Gastroesophageal sphincter (tissue), 4 donors: ENCODE data around the gene ELMO1. TPM values are rescaled to one million over a fixed set of nuclear protein-coding genes. Genes with fewer than 3 reads are reported as not detected.

Experiments used
- ATAC-seq: fragments of 150-250 bp; one replicate; pipeline ENCODE4 v1.9.1; 2016; ENCODE audit warnings: mild to moderate bottlenecking, moderate library complexity
- H3K27ac ChIP-seq, 4 donors: fragments of 200-600 bp; sonication (generic) in 3 of 4; 1 replicate in 3 of 4; 2 replicates in 1 of 4; pipeline ENCODE4 v1.5.1; 2016 to 2019
- H3K27me3 ChIP-seq: fragments of 200-600 bp; sonication (generic); one replicate; pipeline ENCODE4 v1.5.1; 2019
- H3K36me3 ChIP-seq, 2 donors: fragments of 200-600 bp; sonication (generic); one replicate each; pipeline ENCODE4 v1.5.1; 2019; ENCODE audit warnings: control low read depth in 1 of 2
- H3K4me1 ChIP-seq, 3 donors: fragments of 200-600 bp; sonication (generic); 1 replicate in 2 of 3; 2 replicates in 1 of 3; pipeline ENCODE4 v1.5.1; 2016 to 2019; ENCODE audit warnings: control low read depth in 2 of 3
- H3K4me3 ChIP-seq, 2 donors: fragments of 200-600 bp; sonication (generic); one replicate each; pipeline ENCODE4 v1.5.1; 2019; ENCODE audit warnings: mild to moderate bottlenecking in 1 of 2, moderate library complexity in 1 of 2
- H3K9me3 ChIP-seq, 3 donors: fragments of 200-600 bp; sonication (generic); one replicate each; pipeline ENCODE4 v1.5.1; 2017 to 2019; ENCODE audit warnings: control low read depth in 2 of 3
- EP300 ChIP-seq: sonication (generic); formaldehyde crosslinking; IDR thresholded peaks from one replicate; pipeline ENCODE4 v1.6.1; 2017; ENCODE audit warnings: antibody characterized with exemption, mild to moderate bottlenecking
- POLR2A ChIP-seq, 2 donors: fragments of 450-650 bp; IDR thresholded peaks; one replicate each; pipeline ENCODE4 v1.6.1; 2017; ENCODE audit warnings: antibody characterized with exemption in 2 of 2, mild to moderate bottlenecking in 2 of 2, moderate library complexity in 1 of 2
- POLR2AphosphoS5 ChIP-seq: sonication (generic); formaldehyde crosslinking; IDR thresholded peaks from one replicate; pipeline ENCODE4 v1.6.1; 2017; ENCODE audit warnings: antibody characterized with exemption
- WGBS, 2 donors: methylation state at CpG; one replicate each; pipeline ENCODE4 v1.1.5; 2018; ENCODE audit warnings: low coverage in 1 of 2; 5-methylcytosine and 5-hydroxymethylcytosine counted together
- total RNA-seq, 4 donors: library from RNA; depleted of rRNA; stranded (reverse); fragments of >200 nt; gene quantifications; one replicate each; pipeline ENCODE4 v1.1.0, GENCODE V29; 2016
- TF ChIP-seq, protein P1 (sequence below), 4 experiments: fragments of 200-600 bp in 2 of 4; fragments of 450-650 bp in 2 of 4; sonication (generic) in 1 of 4; IDR thresholded peaks; one replicate each; pipeline ENCODE4 v1.5.1; 2017 to 2019; ENCODE audit warnings: antibody characterized with exemption in 4 of 4, mild to moderate bottlenecking in 2 of 4, moderate library complexity in 2 of 4

ELMO1 gene
- total RNA-seq, 4 donors from 2014 or later = 22.1 to 54.0 (median 42.7) TPM

DNA sequence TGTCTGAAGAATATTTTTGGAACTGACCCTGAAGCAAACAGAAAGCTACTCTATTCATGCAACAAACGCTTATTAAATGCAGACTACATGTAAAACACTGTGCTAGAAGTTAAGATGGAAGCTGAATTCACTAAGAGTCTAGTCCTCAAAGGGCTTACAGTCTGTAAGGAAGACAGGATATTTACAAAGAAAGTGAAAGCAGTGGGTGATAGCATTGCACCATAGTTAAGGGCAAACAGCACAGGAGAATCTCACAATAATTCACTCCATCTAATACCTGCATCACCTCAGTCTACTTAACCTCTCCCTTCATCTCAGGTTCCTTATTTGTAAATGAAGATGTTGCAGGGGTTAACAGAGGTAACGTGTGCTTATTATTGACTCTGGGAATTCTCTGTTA lies 364.4 kb downstream of the ELMO1 start:
- Histone ChIP-seq H3K27me3 (no peaks in the 10 kb centered on the region), H3K4me1 (peaks cover 10 to 57% (median 14%) of the 10 kb centered on the region in 3 donors), H3K36me3 (no peaks in the 10 kb centered on the region), H3K9me3 (no peaks in the 10 kb centered on the region), H3K4me3 (no peak overlapping the region), H3K27ac (peak overlapping the region; percentile 51 to 90 (median 80))
- WGBS, 2 donors = 40 to 63% methylated on average over 1 to 2 of the region's 2 CpGs
- TF ChIP-seq POLR2A (IDR thresholded peaks at IDR 0.05) (no peak), EP300 (no peak), POLR2AphosphoS5 (no peak)
- TF ChIP-seq, protein P1, sequence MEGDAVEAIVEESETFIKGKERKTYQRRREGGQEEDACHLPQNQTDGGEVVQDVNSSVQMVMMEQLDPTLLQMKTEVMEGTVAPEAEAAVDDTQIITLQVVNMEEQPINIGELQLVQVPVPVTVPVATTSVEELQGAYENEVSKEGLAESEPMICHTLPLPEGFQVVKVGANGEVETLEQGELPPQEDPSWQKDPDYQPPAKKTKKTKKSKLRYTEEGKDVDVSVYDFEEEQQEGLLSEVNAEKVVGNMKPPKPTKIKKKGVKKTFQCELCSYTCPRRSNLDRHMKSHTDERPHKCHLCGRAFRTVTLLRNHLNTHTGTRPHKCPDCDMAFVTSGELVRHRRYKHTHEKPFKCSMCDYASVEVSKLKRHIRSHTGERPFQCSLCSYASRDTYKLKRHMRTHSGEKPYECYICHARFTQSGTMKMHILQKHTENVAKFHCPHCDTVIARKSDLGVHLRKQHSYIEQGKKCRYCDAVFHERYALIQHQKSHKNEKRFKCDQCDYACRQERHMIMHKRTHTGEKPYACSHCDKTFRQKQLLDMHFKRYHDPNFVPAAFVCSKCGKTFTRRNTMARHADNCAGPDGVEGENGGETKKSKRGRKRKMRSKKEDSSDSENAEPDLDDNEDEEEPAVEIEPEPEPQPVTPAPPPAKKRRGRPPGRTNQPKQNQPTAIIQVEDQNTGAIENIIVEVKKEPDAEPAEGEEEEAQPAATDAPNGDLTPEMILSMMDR (IDR thresholded peaks at IDR 0.05) = no peak
- peak; percentile 26 for ATAC-seq

DNA sequence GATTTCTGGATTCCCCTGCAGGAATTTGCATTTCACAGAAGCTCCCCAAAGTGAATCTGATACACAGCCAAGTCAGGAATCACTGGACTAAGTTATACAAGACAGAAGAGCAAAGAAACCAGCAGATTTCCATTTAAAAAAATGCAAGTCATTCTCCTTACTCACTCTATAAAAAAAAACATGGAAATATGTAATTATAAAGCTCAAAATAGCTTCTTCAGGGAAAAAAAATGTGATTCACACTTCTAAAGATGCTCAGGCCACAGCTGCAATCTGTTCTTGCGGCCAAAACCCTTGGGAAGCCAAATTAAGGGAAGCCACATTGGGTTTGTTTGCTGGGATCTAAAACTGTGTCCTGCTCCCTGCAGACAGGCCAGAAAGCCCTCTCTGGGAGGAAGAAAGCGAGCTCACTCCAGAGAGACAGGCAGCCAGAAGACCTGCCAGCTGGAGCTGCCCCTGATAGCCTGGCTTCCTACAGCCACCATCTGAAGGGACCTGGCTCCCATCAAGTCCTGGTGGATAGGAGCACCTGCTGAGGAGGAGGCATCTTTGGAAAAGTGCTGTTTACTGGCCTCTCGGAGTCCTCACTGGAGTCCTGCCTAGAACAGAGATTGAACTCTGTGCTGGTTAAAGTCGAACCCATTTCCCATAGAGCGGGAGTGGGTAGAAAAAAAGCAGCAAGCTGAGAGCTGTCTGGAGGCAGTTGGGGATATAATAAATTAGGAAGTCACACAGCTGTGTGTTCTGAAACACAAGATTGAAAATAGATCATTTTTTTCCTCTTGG lies 365.2 kb downstream of the ELMO1 start:
- no peak for TF ChIP-seq EP300
- TF ChIP-seq POLR2AphosphoS5 = peak; percentile 58
- WGBS, 2 donors = 33 to 38% methylated on average over 3 to 4 of the region's 5 CpGs

DNA sequence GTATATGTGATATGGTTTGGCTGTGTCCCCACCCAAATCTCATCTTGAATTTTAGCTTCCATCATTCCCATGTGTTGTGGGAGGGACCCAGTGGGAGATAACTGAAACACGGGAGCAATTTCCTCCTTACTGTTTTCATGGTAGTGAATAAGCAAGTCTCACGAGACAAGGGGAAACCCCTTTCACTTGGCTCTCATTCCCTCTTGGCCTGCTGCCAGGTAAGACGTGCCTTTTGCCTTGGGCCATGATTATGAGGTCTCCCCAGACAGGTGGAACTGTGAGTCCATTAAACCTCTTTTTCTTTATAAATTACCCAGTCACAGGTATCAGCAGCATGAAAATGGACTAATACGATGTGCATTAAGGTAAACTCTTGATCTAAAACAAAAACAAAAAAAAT lies 367.2 kb downstream of the ELMO1 start:
- H3K4me3 ChIP-seq = no peak overlapping the region
- TF ChIP-seq, protein P1 (IDR thresholded peaks at IDR 0.05) = no peak
- TF ChIP-seq POLR2A (IDR thresholded peaks at IDR 0.05) = no peak
- TF ChIP-seq EP300 = no peak
- TF ChIP-seq POLR2AphosphoS5 = no peak
- H3K27me3 ChIP-seq = no peaks in the 10 kb centered on the region
- H3K36me3 ChIP-seq = no peaks in the 10 kb centered on the region
- no peak for ATAC-seq
- no peak overlapping the region for H3K27ac ChIP-seq
- H3K4me1 ChIP-seq = peaks cover 9 to 33% (median 14%) of the 10 kb centered on the region in 3 donors
- H3K9me3 ChIP-seq = no peaks in the 10 kb centered on the region
- WGBS, 2 donors = 14 to 25% methylated on average over 1 to 4 of the region's 4 CpGs

More for the DNA sequence above, 365.2 kb downstream of the ELMO1 start:
- H3K27ac ChIP-seq = peak overlapping the region; percentile 51 to 90 (median 80)
- H3K27me3 ChIP-seq = no peaks in the 10 kb centered on the region
- H3K4me1 ChIP-seq = peaks cover 9 to 50% (median 14%) of the 10 kb centered on the region in 3 donors
- H3K9me3 ChIP-seq = no peaks in the 10 kb centered on the region
- ATAC-seq = peak; percentile 84
- no peak overlapping the region for H3K4me3 ChIP-seq
- H3K36me3 ChIP-seq = no peaks in the 10 kb centered on the region

GRCh38 chr7:37079420-37079819 lies 369.2 kb downstream of the ELMO1 start:
- Histone ChIP-seq H3K4me3 (no peak overlapping the region), H3K27me3 (no peaks in the 10 kb centered on the region), H3K36me3 (no peaks in the 10 kb centered on the region), H3K4me1 (peaks cover 9 to 24% (median 14%) of the 10 kb centered on the region in 3 donors), H3K27ac (no peak overlapping the region), H3K9me3 (no peaks in the 10 kb centered on the region)
- ATAC-seq = no peak
- TF ChIP-seq EP300 = no peak
- TF ChIP-seq POLR2AphosphoS5 = no peak
- TF ChIP-seq, protein P1 (IDR thresholded peaks at IDR 0.05) = no peak
- TF ChIP-seq POLR2A (IDR thresholded peaks at IDR 0.05) = no peak
- WGBS, 2 donors = 100% methylated on average over 1 of the region's 1 CpG

- TF ChIP-seq POLR2AphosphoS5 (no peak), POLR2A (IDR thresholded peaks at IDR 0.05) (no peak), EP300 (no peak)
- TF ChIP-seq, protein P1 (IDR thresholded peaks at IDR 0.05) = no peak
- H3K36me3 ChIP-seq = no peaks in the 10 kb centered on the region
- no peak overlapping the region for H3K4me3 ChIP-seq
- H3K4me1 ChIP-seq = no peaks in the 10 kb centered on the region
- whole genome bisulfite sequencing, 2 donors = 88 to 100% methylated on average over 1 to 4 of the region's 5 CpGs
- no peaks in the 10 kb centered on the region for H3K27me3 ChIP-seq
- H3K9me3 ChIP-seq = no peaks in the 10 kb centered on the region
- no peak overlapping the region for H3K27ac ChIP-seq
- ATAC-seq = no peak
Measured at GRCh38 chr7:37076668-37077067, 372.0 kb downstream of the ELMO1 start.
